GM12891 (cell line): ENCODE data around the gene WDHD1.

Source experiments
- POLR2A ChIP-seq: IDR thresholded peaks from 2 replicates; pipeline ENCODE4 v1.6.1; 2011; ENCODE audit warnings: low read depth, low read length, control low read depth
- SPI1 ChIP-seq: IDR thresholded peaks from 2 replicates; pipeline ENCODE4 v1.6.1; 2011; ENCODE audit warnings: low read depth, low read length, control low read depth

DNA sequence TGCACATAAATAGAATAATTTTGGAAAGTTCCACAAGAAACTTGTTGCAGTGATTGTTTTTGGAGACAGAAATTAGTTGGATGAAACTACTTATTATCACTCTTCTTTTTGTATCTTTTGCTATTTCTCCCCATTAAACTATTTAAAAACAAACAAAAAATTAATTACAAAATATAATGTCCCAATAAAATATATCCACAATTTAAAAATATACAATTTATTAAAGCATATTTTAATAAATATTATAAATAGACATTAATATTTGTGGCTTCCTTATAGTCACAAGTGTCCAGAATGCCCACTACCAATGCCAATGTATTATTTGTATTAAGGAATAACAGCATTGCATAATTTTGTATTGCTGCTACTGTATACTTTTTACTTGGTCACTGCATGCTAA lies 71.8 kb downstream of the WDHD1 start:
- TF ChIP-seq POLR2A (no peak), SPI1 (no peak)
